HuH-7 (cell line): ENCODE results near the gene FAM177B.

Experiments used
- DNase-seq: peaks from one replicate; pipeline ENCODE4 v3.0.0; 2011; ENCODE audit warnings: low spot score

FAM177B gene

DNA sequence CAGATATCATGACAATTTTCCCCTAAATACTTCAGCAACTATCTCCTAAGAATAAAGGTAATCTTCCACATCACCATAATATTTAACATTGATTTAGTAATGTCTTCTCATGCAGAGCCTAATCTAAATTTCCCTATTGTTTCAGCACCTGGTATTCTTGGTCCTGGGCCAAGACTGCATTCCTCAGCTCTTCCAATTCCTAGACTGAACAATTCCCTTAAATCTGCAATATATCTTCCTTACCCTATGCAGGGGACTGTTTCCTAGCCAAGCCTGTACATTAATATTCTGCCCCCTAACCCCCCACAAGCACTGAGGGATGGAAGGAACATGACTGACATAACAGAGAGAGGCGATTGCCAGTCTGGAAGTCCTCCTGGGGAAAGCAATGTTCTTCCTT lies 49.1 kb downstream of the FAM177B start:
- no peak for DNase-seq

DNA sequence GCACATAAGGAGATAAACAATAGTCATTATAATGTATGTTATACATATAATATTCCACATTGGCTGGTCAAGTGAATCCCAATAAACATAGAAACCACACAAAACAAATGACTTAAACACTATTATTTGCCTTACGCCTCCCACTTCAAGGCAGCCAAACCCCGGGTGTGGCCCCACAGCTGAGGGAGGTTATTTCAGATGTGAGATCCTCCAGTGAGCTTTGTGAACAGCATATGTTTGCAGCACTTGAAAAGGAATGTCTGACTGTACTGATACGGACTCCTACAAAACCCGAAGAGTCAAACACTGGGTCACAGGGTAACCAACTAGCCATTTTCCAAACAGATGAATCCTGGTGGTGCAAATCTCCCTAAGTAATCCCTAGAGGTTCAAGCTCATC lies 50.7 kb downstream of the FAM177B start:
- DNase-seq: no peak

- DNase-seq: no peak
These were observed 51.6 kb downstream of the FAM177B start for GRCh38 chr1:222788402-222789156.

DNA sequence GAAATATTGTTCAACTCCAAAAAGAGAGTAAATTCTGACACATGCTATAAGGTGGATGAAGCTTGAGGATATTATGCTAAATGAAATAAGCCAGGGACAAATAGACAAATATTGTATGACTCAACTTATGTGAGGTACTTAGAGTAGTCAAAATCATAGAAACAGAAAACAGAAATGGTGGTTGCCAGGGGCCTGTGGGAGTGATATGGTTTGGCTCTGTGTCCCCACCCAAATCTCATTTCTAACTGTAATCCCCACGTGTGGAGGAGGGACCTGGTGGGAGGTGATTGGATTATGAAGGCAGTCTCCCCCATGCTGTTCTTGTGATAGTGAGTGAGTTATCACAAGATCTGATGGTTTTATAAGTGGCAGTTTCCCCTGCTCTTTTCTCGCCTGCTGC lies 53.1 kb downstream of the FAM177B start:
- no peak for DNase-seq

- DNase-seq: no peak
These were observed 53.5 kb downstream of the FAM177B start for GRCh38 chr1:222790520-222790919.

DNA sequence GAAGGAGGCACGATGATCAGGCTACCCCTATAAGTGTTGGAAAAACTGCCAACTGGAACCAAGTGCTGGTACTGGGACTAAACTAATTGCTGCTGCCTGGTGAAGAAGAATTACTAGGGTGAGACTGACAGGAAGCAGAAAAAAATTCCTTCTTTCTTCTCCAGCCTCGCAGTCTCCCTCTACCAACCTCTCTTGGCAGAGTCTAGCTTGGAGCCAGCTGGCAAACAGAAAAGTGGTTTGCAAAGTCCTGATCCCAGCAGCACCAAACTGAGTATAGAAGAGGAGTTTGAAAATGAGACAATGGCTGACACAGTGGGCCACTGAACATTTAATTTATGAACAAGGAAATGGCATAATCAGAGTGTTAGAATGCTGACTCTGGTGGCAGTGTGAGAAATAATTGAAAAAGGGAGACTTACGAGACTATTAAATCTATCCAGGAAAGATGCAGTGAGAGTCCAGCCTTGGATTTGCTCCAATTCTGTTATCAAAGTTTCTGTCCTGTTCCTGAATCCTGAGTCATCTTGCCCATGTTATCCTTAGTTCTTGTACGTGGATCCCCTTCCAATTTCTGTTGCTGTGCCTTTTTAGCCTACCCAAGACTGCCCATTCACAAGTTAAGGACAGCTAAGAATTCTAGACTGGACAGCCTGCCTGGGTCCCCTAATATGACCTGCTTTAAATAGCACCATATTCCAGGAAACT lies 54.2 kb downstream of the FAM177B start:
- DNase-seq: no peak

GRCh38 chr1:222792744-222793143 lies 55.7 kb downstream of the FAM177B start:
- peak; percentile 40 for DNase-seq

GRCh38 chr1:222794656-222795474 lies 57.9 kb downstream of the FAM177B start:
- no peak for DNase-seq

- DNase-seq: no peak
These were observed 61.1 kb downstream of the FAM177B start for GRCh38 chr1:222798116-222798515.

GRCh38 chr1:222798975-222799374 lies 62.0 kb downstream of the FAM177B start:
- no peak for DNase-seq
